ENCODE results near the gene C20orf141.

DNA sequence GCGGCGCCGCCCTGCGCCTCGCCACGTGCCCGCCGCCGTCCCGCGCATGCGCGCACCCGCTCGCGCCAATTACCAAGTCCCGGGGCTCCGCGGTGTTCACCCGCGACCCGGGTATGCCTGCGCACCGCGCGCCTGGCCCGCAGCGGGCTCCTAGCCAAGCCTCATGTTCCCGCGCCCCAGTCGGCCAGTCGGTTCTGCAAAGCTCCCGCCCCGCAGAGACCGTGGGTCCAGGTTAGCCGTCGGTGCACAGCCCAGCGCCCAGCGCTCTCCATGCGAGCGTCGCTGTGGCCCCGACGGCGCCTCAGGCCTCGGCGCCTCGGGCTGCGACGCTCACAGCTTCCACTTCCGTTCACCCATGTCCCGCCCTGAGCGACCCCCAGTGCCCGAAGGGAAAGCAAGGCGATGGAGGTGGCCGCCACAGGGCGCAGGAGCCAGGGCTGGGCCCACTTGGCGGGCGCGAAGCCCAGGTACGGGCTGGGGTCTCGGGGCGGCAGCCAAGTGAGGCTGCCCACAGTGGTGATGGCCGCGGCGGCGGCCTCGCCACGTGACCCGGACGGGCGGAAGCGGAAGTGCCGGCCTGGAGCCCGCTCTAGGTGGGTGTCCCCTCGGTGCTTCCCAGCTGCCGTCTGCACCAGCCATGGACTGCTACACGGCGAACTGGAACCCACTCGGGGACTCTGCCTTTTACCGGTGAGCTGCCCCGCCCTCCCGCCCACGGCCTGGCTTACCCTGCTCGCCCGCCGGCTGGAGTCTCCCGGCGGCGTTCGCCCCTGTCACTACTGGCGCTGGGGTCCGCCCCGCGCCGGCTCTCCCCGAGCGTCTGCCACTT, 25.6 kb downstream of the C20orf141 start, which contains the start of the genes PCED1A and VPS16:
- TF ChIP-seq, protein P1, sequence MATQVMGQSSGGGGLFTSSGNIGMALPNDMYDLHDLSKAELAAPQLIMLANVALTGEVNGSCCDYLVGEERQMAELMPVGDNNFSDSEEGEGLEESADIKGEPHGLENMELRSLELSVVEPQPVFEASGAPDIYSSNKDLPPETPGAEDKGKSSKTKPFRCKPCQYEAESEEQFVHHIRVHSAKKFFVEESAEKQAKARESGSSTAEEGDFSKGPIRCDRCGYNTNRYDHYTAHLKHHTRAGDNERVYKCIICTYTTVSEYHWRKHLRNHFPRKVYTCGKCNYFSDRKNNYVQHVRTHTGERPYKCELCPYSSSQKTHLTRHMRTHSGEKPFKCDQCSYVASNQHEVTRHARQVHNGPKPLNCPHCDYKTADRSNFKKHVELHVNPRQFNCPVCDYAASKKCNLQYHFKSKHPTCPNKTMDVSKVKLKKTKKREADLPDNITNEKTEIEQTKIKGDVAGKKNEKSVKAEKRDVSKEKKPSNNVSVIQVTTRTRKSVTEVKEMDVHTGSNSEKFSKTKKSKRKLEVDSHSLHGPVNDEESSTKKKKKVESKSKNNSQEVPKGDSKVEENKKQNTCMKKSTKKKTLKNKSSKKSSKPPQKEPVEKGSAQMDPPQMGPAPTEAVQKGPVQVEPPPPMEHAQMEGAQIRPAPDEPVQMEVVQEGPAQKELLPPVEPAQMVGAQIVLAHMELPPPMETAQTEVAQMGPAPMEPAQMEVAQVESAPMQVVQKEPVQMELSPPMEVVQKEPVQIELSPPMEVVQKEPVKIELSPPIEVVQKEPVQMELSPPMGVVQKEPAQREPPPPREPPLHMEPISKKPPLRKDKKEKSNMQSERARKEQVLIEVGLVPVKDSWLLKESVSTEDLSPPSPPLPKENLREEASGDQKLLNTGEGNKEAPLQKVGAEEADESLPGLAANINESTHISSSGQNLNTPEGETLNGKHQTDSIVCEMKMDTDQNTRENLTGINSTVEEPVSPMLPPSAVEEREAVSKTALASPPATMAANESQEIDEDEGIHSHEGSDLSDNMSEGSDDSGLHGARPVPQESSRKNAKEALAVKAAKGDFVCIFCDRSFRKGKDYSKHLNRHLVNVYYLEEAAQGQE (IDR thresholded peaks at IDR 0.05; ENCODE audit: insufficient replicate concordance, low read depth), result peak; percentile 26
- TF ChIP-seq, protein P2, sequence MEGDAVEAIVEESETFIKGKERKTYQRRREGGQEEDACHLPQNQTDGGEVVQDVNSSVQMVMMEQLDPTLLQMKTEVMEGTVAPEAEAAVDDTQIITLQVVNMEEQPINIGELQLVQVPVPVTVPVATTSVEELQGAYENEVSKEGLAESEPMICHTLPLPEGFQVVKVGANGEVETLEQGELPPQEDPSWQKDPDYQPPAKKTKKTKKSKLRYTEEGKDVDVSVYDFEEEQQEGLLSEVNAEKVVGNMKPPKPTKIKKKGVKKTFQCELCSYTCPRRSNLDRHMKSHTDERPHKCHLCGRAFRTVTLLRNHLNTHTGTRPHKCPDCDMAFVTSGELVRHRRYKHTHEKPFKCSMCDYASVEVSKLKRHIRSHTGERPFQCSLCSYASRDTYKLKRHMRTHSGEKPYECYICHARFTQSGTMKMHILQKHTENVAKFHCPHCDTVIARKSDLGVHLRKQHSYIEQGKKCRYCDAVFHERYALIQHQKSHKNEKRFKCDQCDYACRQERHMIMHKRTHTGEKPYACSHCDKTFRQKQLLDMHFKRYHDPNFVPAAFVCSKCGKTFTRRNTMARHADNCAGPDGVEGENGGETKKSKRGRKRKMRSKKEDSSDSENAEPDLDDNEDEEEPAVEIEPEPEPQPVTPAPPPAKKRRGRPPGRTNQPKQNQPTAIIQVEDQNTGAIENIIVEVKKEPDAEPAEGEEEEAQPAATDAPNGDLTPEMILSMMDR (IDR thresholded peaks at IDR 0.05; ENCODE audit: insufficient read depth, low read length), result no peak
- TF ChIP-seq POLR2AphosphoS5 (IDR thresholded peaks at IDR 0.05; ENCODE audit: low read depth), result peak; percentile 62; the same call in 1 of the 2 replicates

Data from HL-60 (cell line).